Stimulated activated CD8-positive, alpha-beta memory T cell treated with anti-CD3 and anti-CD28 coated beads, Interleukin-7, amount 100 ng/mL, for 1 hour (primary cell): ENCODE results near the gene CDKN2B-AS1.
A peak's percentile ranks its signal among the peaks of the same experiment; 100 is the strongest.
"Not testable (repeated sequence)": the region's sequence is repeated elsewhere in the genome, so short reads cannot be mapped to it uniquely, and the experiment has no call there.

Experiments used
- DNase-seq, 2 donors: peaks; one replicate each; pipeline ENCODE4 v3.0.0-alpha.2; 2020; ENCODE audit warnings: low read depth in 2 of 2

CDKN2B-AS1 gene

DNA sequence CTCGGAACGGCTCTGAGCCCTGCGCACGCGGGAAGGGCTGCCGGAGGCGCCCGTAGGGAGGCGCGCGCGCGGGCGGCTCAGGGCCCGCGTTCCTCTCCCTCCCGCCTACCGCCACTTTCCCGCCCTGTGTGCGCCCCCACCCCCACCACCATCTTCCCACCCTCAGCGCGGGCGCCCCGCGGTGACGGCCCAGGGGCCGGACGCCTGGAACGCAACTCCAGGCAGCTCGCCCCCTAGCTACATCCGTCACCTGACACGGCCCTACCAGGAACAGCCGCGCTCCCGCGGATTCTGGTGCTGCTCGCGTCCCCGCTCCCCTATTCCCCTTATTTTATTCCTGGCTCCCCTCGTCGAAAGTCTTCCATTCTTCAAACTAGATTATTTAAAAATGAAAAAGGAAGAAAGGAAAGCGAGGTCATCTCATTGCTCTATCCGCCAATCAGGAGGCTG, at the start of gene CDKN2B-AS1:
Gene CDKN2B-AS1, plus strand, starts transcription at position 236 of the 450 bp plus-strand sequence.
- DNase-seq = no peak

DNA sequence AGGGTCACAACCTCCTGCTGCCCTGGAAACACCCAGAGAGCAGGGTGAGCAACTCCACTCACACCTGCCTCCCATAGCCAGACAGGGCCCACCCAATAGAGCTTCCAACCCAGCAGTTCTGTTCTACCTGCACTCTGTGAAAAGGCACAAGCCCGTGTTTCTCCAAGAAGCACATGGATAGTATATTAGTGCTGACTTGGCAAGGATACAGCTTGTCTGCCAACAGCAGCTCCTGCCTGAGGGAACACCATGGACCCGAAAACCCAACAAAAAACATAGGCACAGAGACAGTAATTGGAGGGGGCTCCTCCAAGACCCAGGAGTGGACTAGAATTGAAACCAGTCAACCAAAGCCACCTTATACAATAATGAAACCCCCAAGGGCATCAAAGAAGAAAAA, 49.0 kb upstream of the CDKN2B-AS1 start:
- no peak for DNase-seq

DNA sequence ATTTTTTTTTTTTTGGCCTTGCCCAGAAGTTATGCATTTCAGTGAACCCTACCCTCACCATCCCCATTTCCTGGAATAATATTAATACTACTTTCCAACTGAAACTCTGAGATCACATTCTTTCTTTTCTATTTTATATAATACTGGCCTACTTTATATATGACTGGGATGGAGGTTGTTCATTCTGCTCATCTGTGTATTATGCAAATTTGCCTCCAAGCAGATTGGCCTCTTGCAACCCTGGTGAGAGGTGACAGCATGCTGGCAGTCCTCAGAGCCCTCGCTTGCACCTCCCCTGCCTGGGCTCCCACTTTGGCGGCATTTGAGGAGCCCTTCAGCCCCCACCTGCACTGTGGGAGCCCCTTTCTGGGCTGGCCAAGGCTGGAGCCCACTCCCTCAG, 35.8 kb upstream of the CDKN2B-AS1 start:
- DNase-seq = no peak

DNA sequence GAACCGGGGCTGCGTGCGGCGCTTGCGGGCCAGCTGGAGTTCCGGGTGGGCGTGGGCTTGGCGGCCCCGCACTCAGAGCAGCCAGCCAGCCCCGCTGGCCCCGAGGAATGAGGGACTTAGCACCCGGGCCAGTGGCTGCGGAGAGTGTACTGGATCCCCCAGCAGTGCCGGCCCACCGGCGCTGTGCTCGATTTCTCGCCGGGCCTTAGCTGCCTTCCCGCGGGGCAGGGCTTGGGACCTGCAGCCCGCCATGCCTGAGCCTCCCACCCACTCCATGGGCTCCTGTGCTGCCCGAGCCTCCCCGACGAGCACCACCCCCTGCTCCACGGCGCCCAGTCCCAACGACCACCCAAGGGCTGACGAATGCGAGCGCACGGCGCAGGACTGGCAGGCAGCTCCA, 35.3 kb upstream of the CDKN2B-AS1 start:
- not testable (repeated sequence) for DNase-seq

DNA sequence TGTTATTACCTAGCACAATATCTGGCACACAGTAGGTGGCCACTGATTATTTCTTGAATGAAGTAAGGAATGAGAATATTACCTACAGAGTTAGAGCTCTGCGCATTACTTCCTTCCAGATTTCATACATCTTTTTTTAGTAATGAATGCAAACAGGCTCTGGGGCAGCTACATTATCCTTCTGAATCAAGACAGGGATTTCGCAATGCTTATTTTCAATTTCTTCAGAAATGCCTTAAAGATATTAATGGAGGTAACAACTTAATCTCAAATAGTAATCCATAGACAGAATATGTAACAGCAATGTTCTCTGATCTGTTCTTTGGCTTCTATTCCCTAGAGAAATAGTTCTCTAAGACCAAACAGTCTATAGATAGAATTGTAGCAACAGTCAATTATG, 33.0 kb upstream of the CDKN2B-AS1 start:
- no peak for DNase-seq

DNA sequence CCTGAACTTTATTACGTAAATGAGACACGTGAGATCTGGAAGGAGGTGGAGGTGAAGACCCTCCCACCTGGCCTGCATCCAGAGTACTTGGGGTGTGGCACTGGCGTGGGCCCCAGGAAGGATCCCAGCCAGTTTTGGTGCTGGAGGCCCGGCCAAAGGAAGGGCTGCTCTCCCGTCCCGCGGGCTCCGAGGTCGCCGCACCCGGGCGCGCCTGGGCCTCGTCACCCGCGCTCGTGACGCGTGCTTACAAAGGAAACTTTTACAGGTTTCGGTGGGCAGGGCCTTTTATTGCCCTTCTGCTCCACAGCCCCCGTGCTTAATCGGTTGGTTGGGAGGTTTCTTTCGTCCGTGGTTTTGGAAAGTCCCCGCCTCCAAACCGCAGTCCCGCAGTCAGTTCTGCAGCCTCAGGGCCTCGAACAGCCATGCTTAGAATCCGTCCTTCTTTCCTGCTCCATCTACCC, 29.6 kb upstream of the CDKN2B-AS1 start:
- DNase-seq = peak in 1 of 2 donors; percentile 20

DNA sequence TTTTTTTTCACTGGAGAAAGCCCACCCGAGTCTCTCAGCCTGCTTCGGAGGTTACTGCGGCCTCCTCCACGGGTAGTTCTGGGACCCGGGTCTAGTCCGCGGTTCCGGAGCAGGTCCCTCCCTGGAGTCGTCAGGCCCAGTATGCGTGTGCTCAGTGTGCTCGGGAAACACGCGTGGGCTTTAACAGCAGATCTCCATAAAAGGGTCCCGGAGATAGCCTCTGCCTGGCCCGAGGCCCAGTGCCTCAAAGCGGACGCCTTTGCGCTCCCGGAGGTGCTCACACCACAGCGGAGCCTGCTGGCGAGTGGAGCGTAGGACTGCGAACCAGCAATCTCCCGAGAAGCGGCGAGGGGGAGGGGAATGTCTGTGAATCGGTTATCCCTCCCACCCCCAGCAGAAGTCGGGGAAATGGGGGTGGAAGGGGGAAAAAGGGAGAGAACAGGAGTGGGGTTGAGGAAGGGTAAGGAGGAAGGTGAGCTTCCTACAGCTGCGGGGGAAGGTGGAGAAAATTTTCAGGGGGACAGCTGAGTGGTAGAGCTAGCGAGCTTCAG, 29.1 kb upstream of the CDKN2B-AS1 start:
- no peak for DNase-seq

DNA sequence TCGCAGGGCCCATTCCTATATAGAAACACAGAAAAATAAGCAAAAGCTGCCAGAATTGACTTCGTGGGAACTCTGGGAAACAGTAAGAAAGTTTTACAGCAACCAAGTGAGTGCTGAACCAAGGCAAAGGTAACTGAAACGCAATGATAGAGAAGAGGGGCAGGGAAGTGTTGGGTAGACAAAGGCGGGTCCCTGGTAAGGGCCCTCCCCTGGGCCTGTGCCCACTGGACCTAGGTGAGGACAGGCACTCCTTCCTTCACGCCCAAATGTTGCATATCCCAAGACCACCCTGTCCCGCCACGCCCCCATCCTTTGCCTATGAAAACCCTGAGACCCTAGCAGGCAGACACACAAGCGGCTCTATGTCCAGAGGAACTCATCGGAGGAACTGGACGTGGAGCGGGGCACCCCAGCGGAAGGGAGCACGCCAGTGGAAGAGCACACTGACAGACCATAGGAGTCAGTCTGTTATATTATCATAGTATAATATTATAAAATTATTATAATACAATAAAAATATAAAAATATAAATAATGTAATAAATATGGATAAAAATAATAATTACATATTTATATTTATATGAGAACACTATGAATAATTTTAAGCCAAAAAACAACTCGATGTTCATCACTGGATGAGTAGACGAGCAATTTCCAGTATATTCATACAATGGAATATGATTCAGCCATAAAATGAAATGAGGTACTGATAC, 28.3 kb upstream of the CDKN2B-AS1 start:
- no peak for DNase-seq

DNA sequence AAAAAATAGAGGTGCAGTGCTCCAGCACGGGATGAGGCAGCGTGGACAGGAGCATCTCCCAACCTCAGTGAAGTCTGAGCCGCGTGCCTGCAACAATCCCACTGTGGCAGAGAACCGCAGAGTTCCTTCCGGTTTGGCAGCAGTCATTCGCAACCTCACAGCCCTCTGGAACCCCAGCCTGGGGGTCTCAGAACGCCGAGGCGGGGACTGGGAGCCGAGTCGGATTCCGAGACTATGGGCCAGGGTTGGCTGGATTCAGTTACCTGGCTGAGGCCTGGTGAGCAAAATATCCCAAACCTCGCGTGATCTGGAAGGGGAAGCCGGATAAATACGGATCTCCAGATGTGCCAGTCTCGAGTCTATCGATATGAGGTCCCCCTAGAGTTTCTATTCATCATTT, 27.4 kb upstream of the CDKN2B-AS1 start:
- no peak for DNase-seq

DNA sequence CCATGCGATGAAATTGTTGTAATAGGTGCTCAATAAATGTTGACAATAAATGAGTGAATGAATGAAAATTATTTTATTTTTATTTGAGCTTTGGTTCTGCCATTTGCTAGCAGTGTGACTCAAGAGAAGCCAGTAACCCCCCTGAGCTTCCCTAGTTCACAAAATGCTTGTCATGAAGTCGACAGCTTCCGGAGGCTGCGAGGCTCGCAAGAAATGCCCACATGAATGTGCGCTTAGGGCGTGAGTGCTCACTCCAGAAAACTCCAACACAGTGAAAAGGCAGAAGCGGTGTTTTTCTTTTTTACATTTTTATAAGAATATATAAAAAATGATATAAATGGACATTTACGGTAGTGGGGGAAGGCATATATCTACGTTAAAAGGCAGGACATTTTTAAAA, 26.9 kb upstream of the CDKN2B-AS1 start:
- no peak for DNase-seq

DNA sequence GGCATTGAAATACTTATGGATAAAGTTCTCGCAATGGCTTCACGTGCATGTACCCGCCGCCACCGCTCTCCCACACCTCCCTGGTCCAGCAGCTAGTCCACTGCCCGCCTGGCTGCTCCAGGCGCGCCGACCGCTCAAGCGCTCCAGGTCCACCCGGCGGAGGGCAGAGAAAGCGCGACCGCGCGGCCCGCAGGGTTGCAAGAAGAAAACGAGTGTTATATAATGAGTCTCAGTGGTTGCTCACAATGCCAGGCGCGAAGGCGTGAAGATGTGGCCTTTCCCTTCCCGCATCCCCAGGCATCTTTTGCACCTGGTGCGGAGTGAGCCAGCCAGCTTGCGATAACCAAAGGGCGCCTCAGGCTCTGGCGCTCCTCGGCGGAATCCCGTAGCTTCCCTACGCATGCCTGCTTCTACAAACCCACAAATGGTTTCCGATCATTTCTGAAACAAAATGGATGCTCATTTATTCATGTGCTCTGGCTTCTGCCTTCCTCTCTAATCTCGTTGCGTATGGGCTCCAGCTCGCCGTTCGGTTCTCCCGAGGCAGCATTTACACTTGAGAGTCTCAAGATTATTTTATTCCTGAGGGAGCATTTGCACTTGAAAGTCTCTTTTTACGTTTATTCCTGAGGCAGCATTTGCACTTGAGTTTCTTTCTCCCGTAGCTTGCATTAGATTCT, 26.1 kb upstream of the CDKN2B-AS1 start:
- DNase-seq = no peak

DNA sequence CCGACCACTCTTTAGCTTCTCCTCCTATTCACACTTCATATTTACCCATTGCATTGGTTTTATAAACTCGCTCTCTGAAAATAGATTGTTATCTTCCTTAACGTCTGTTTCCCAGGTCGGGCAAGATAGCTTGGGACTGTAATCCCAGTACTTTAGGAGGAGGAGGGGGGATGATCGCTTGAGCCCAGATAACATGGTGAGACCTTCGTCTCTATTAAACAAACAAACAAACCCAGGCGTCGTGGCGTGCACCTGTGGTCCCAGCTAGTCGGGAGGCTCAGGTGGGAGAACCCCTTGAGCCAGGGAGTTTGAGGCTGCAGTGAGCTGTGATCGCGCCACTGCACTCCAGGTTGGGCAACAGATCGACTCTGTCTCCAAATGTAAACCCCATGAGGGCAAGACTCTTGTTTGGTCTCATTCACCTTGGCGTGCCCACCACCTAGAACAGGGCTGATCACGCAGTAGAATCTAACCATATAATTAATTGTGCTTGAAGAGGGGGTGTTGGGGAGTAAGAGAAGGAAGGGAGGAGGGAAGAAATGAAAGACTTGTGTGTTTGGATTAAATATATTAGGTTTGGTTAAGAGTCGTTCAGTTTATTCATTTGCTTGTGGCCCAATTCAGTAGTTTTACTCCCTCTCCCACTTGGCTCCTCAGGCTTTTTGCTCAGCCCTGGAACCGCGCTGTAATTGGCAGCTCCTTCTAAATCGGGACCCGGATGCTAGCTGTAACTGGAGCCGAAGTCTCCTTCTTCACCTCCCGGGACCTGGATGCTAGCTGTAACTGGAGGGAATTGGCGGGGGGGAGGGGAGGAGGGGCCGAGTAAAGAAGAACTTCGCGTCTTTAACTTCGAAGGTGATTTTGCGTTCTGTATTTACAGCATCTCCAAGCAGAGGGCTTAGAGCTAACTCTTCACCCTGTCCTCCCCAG, 25.3 kb upstream of the CDKN2B-AS1 start:
- no peak for DNase-seq

DNA sequence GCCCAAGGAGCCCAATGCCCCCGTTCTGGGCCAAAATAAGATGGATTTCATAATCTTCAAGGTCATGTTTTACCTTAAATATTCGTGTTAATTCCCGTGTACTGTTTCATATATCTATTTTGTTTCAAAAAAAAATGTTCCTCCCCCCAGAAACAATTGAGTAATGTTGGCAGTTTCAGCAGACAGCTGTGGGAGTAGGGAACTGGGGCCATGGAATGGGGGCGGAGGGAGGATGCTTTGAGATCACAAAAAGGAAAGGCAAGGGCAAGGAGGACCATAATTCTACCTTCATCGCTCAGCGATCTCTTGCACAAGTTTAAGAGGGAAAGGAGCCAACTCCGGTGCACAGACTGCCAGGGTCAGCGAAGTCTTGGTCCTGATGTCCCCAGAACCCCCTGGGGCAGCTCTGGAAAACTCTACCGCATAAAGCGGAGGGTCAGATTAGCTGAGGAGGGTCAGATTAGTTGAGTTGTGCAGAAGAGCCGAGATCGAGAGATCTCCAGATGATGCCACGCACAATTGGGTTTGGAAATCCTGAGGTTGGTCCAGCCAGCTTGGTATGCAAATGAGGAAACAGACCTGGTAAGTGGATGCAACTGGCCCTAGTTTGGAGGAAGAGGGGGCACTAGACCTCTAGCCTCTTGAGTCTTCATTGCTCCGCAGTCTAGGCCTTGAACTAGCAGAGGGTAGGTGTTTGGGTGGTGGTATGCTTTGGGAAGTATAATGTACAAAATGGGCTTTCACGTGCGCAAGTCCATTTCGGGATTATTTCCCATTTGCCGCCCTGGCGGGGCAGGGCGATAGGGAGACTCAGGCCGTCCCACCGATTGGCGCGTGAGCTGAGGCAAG, 24.4 kb upstream of the CDKN2B-AS1 start:
- DNase-seq = no peak

DNA sequence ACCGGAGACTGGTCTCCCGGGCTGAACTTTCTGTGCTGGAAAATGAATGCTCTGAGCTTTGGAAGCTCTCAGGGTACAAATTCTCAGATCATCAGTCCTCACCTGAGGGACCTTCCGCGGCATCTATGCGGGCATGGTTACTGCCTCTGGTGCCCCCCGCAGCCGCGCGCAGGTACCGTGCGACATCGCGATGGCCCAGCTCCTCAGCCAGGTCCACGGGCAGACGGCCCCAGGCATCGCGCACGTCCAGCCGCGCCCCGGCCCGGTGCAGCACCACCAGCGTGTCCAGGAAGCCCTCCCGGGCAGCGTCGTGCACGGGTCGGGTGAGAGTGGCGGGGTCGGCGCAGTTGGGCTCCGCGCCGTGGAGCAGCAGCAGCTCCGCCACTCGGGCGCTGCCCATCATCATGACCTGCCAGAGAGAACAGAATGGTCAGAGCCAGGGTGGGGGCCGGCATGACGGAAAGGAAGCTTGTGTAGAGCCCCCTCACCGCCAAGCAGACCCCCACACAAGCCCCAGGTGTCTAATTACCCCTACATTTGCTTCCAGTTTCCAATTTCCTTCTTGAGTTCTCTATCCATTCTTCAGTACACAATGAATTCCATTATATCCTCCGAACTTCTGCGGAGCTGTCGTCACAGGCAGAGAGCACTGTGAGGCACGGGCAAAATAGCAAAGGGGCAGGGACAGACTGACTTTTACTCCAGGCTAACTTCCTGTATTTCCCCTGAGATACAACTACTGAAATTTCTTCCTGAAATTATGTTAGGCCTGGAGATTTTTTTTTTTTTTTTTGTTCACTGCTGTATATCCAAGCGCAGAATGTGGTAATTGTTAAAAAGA, 23.6 kb upstream of the CDKN2B-AS1 start:
- no peak for DNase-seq

DNA sequence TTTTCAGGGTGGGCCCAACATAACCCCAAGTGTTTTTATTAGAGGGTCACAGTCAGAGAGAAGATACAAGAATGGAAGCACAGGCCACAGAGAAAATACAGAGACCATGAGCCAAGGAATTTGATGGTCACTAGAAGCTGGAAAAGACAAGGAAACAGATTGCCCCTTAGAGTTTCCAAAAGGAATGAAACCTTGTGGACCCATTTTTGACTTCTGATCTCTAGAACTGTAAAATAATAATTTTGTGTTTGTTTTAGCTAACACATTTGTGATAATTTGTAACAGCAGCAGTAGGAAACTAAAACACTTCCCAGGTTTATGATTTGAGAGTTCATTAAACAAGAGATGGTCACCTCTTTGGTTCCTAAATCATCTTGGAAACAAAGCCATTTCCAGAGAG, 22.2 kb upstream of the CDKN2B-AS1 start:
- no peak for DNase-seq

DNA sequence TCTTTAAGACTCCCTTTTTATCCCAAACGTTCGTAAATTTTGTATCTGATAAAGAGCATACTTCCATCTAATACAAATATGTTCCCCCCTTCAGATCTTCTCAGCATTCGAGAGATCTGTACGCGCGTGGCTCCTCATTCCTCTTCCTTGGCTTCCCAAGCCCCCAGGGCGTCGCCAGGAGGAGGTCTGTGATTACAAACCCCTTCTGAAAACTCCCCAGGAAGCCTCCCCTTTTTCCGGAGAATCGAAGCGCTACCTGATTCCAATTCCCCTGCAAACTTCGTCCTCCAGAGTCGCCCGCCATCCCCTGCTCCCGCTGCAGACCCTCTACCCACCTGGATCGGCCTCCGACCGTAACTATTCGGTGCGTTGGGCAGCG, 20.3 kb upstream of the CDKN2B-AS1 start:
- DNase-seq = no peak

DNA sequence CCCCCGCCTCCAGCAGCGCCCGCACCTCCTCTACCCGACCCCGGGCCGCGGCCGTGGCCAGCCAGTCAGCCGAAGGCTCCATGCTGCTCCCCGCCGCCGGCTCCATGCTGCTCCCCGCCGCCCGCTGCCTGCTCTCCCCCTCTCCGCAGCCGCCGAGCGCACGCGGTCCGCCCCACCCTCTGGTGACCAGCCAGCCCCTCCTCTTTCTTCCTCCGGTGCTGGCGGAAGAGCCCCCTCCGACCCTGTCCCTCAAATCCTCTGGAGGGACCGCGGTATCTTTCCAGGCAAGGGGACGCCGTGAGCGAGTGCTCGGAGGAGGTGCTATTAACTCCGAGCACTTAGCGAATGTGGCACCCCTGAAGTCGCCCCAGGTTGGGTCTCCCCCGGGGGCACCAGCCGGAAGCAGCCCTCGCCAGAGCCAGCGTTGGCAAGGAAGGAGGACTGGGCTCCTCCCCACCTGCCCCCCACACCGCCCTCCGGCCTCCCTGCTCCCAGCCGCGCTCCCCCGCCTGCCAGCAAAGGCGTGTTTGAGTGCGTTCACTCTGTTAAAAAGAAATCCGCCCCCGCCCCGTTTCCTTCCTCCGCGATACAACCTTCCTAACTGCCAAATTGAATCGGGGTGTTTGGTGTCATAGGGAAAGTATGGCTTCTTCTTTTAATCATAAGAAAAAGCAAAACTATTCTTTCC, 19.7 kb upstream of the CDKN2B-AS1 start:
- DNase-seq = no peak

DNA sequence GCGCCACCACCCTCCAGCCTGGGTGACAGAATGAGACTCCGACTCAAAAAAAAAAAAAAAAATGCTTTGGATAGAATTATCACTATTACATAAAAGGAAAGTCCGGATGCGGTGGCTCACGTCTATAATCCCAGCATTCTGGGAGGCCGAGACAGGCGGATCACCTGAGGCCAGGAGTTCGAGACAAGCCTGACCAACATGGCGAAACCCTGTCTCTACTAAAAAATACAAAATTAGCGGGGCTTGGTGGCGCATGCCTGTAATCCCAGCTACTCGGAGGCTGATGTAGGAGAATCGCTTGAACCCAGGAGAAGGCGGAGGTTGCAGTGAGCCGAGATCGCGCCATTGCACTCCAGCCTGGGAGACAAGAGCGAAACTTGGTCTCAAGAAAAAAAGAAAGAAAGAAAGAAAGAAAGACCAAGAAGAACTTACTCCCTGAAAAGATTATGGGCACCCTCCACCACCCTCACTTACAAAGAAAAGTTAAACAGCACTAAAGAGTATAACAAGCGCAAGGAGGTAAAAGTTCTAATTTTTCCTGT, 18.2 kb upstream of the CDKN2B-AS1 start:
- DNase-seq = no peak

DNA sequence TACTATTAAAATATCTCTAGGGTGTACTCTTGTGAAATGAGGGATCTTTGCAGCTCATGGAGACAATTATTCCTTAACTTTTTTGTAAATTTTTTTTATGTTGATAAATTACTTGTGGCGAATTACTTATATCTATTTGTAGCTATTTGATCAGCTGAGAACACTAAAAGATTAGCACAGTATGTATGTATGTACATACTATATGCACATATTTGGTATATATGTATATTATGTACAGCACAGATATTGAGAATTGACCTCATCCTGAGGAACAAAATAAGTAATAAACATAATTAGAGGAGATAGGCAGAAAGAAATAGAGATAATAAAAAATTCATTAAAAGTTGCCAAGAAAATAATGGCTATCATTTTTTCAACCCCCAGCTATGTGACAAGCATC, 12.2 kb upstream of the CDKN2B-AS1 start:
- no peak for DNase-seq
